Transverse colon (tissue), 3 donors: Measurements from ENCODE around the gene ADAMTS19.

Experiments used
- POLR2A ChIP-seq: fragments of 450-650 bp; IDR thresholded peaks from one replicate; pipeline ENCODE4 v1.6.1; 2016; ENCODE audit warnings: antibody characterized with exemption, mild to moderate bottlenecking, moderate library complexity
- TF ChIP-seq, protein P1 (sequence below), 5 experiments: fragments of 200-600 bp in 3 of 5; fragments of 450-650 bp in 2 of 5; sonication (generic) in 3 of 5; IDR thresholded peaks; 1 replicate in 2 of 5; 2 replicates in 3 of 5; pipeline ENCODE4 v1.5.1; 2016 to 2017; ENCODE audit warnings: antibody characterized with exemption in 5 of 5, inconsistent platforms in 3 of 5, mild to moderate bottlenecking in 2 of 5, moderate library complexity in 1 of 5

DNA sequence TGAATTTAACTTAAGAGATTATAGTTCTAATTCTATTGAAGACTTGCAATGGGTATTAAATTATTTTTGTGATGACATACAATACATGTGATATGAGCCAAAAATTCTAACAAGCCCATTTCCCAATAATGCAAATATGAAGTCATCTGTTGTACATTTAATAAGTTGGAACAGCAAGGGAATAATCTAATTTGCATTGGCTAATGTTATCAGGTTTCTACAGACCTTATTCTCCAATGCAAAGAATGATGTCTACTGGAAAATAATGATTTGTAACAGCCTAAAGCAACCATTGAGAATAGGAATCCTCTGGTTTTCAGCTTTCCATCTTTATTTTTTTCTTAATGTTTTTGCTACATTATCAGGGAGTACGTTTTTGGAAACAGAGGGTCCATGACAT lies 198.7 kb downstream of the ADAMTS19 start:
- no peak for TF ChIP-seq POLR2A
- TF ChIP-seq, protein P1, sequence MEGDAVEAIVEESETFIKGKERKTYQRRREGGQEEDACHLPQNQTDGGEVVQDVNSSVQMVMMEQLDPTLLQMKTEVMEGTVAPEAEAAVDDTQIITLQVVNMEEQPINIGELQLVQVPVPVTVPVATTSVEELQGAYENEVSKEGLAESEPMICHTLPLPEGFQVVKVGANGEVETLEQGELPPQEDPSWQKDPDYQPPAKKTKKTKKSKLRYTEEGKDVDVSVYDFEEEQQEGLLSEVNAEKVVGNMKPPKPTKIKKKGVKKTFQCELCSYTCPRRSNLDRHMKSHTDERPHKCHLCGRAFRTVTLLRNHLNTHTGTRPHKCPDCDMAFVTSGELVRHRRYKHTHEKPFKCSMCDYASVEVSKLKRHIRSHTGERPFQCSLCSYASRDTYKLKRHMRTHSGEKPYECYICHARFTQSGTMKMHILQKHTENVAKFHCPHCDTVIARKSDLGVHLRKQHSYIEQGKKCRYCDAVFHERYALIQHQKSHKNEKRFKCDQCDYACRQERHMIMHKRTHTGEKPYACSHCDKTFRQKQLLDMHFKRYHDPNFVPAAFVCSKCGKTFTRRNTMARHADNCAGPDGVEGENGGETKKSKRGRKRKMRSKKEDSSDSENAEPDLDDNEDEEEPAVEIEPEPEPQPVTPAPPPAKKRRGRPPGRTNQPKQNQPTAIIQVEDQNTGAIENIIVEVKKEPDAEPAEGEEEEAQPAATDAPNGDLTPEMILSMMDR (IDR thresholded peaks at IDR 0.05) = no peak
